Activated B cell treated with CpG ODN at 0.5 μM for 24 hours (primary cell): ENCODE data around the gene METTL27. TPM values are rescaled to one million over a fixed set of nuclear protein-coding genes. Genes with fewer than 3 reads are reported as not detected.

Experiments
- ATAC-seq: fragments of 200-7000 bp; cut with Tn5 transposase; one replicate; pipeline ENCODE4 v1.10.0; 2021; ENCODE audit warnings: low read depth, mild to moderate bottlenecking, moderate library complexity
- CTCF ChIA-PET: fragments of 350-600 bp; sonication (Branson Sonifier 250); formaldehyde crosslinking; loops from one replicate; lab custom pipeline; 2021; ENCODE audit warnings: antibody characterized with exemption; lab: Charles Lee
- POLR2A ChIA-PET: fragments of 350-600 bp; sonication (Branson Sonifier 250); formaldehyde crosslinking; loops from one replicate; lab custom pipeline; 2021; ENCODE audit warnings: antibody characterized with exemption; lab: Charles Lee
- DNase-seq: peaks from one replicate; pipeline ENCODE4 v3.0.0; 2022
- H3K27ac Mint-ChIP-seq: one replicate; pipeline ENCODE4 v1.8.0; 2020; ENCODE audit warnings: mixed read lengths
- H3K27me3 Mint-ChIP-seq: one replicate; pipeline ENCODE4 v1.8.0; 2021; ENCODE audit warnings: mixed read lengths
- H3K36me3 Mint-ChIP-seq: one replicate; pipeline ENCODE4 v1.8.0; 2021; ENCODE audit warnings: low read depth, mixed read lengths
- H3K4me1 Mint-ChIP-seq: one replicate; pipeline ENCODE4 v1.8.0; 2021; ENCODE audit warnings: mixed read lengths
- H3K4me3 Mint-ChIP-seq: one replicate; pipeline ENCODE4 v1.8.0; 2020; ENCODE audit warnings: mild to moderate bottlenecking, mixed read lengths
- H3K9me3 Mint-ChIP-seq: one replicate; pipeline ENCODE4 v1.8.0; 2020; ENCODE audit warnings: mixed read lengths
- CTCF ChIP-seq: fragments of 200-600 bp; IDR thresholded peaks from one replicate; pipeline ENCODE4 v1.8.0; 2022; ENCODE audit warnings: antibody characterized with exemption, mild to moderate bottlenecking
- intact Hi-C: fragments of 100-400 bp; cut with micrococcal nuclease; formaldehyde crosslinking; loops from one replicate; pipeline ENCODE4 v1.15.1; 2024
- total RNA-seq: library from RNA; stranded (reverse); gene quantifications from 2 replicates; pipeline ENCODE4 v1.2.3, GENCODE V29; 2022

Gene METTL27
- total RNA-seq, 1 donor from 2014 or later, result 1.7 TPM

GRCh38 chr7:73881352-73882046 lies 39.2 kb upstream of the METTL27 start:
- POLR2A ChIA-PET, result no interaction called here
- H3K27me3 Mint-ChIP-seq, result peaks cover 8% of the 10 kb centered on the region
- intact Hi-C loops, result no loop called here
- no peaks in the 10 kb centered on the region for H3K4me1 Mint-ChIP-seq
- no peak for ATAC-seq
- no peak for DNase-seq
- no peaks in the 10 kb centered on the region for H3K36me3 Mint-ChIP-seq
- CTCF ChIA-PET, result no interaction called here
- H3K27ac Mint-ChIP-seq, result no peak overlapping the region
- H3K9me3 Mint-ChIP-seq, result no peaks in the 10 kb centered on the region
- TF ChIP-seq CTCF, result no peak
- H3K4me3 Mint-ChIP-seq, result no peak overlapping the region

- Mint-ChIP-seq H3K27ac (no peak overlapping the region), H3K4me3 (no peak overlapping the region), H3K9me3 (no peaks in the 10 kb centered on the region), H3K36me3 (no peaks in the 10 kb centered on the region), H3K4me1 (no peaks in the 10 kb centered on the region), H3K27me3 (peaks cover 8% of the 10 kb centered on the region)
- TF ChIP-seq CTCF, result no peak
- ChIA-PET CTCF (no interaction called here), POLR2A (no interaction called here)
- ATAC-seq (no peak), DNase-seq (no peak)
- intact Hi-C loops, result no loop called here
These were observed 38.5 kb upstream of the METTL27 start for GRCh38 chr7:73880755-73881328.

- ATAC-seq, result no peak
- POLR2A ChIA-PET, result no interaction called here
These were observed 37.8 kb upstream of the METTL27 start for GRCh38 chr7:73879977-73880681.

GRCh38 chr7:73876973-73877372 lies 34.7 kb upstream of the METTL27 start:
- H3K36me3 Mint-ChIP-seq, result no peaks in the 10 kb centered on the region
- no peak overlapping the region for H3K27ac Mint-ChIP-seq
- H3K4me3 Mint-ChIP-seq, result no peak overlapping the region
- CTCF ChIA-PET, result no interaction called here
- H3K4me1 Mint-ChIP-seq, result no peaks in the 10 kb centered on the region
- POLR2A ChIA-PET, result no interaction called here
- no peak for TF ChIP-seq CTCF
- intact Hi-C loops, result no loop called here
- H3K27me3 Mint-ChIP-seq, result peaks cover 8% of the 10 kb centered on the region
- no peaks in the 10 kb centered on the region for H3K9me3 Mint-ChIP-seq
- DNase-seq, result no peak
- ATAC-seq, result no peak

More at GRCh38 chr7:73879977-73880681, 37.8 kb upstream of the METTL27 start:
- Mint-ChIP-seq H3K4me3 (no peak overlapping the region), H3K9me3 (no peaks in the 10 kb centered on the region), H3K4me1 (no peaks in the 10 kb centered on the region), H3K27ac (no peak overlapping the region), H3K36me3 (no peaks in the 10 kb centered on the region), H3K27me3 (peaks cover 8% of the 10 kb centered on the region)
- no peak for TF ChIP-seq CTCF
- intact Hi-C loops, result no loop called here
- CTCF ChIA-PET, result no interaction called here
- no peak for DNase-seq

- TF ChIP-seq CTCF, result no peak
- Mint-ChIP-seq H3K4me3 (no peak overlapping the region), H3K36me3 (no peaks in the 10 kb centered on the region), H3K4me1 (no peaks in the 10 kb centered on the region), H3K9me3 (no peaks in the 10 kb centered on the region), H3K27ac (no peak overlapping the region), H3K27me3 (peaks cover 8% of the 10 kb centered on the region)
- no peak for ATAC-seq
- ChIA-PET CTCF (no interaction called here), POLR2A (no interaction called here)
- DNase-seq, result no peak
- intact Hi-C loops, result no loop called here
These were observed 34.0 kb upstream of the METTL27 start for GRCh38 chr7:73876361-73876760.
